Measurements from ENCODE around the gene WDFY4. TPM values are rescaled to one million over a fixed set of nuclear protein-coding genes. Genes with fewer than 3 reads are reported as not detected.
A peak's percentile ranks its signal among the peaks of the same experiment; 100 is the strongest.

WDFY4 gene
- total RNA-seq, 4 donors from 2014 or later = 0.60 to 20.6 (median 5.1) TPM

GRCh38 chr10:48932831-48933664 is 248.4 kb downstream of the WDFY4 start:
- intact Hi-C loops (cut with DNase I; ENCODE audit: low total_unique reads) = no loop called here
- no peaks in the 10 kb centered on the region for H3K4me1 ChIP-seq
- no peak for TF ChIP-seq POLR2AphosphoS5 (IDR thresholded peaks at IDR 0.05)
- TF ChIP-seq CTCF (IDR thresholded peaks at IDR 0.05) = no peak
- TF ChIP-seq EP300 (IDR thresholded peaks at IDR 0.05; ENCODE audit: low read depth) = no peak
- no peaks in the 10 kb centered on the region for H3K36me3 ChIP-seq
- peak overlapping the region in 1 of 4 donors; percentile 17 for H3K27ac ChIP-seq
- H3K9me3 ChIP-seq = no peaks in the 10 kb centered on the region
- DNase-seq = no peak
- WGBS, 2 donors (ENCODE audit: low coverage in 1 of 2) = 84 to 85% methylated on average over 3 to 7 of the region's 7 CpGs
- H3K27me3 ChIP-seq = no peaks in the 10 kb centered on the region
- H3K4me3 ChIP-seq = no peak overlapping the region
- in situ Hi-C loops (cut with MboI; ENCODE audit: low pct_ligation_motif_present in 1 of 4, low pct_unique_long_range_greater_than_20kb in 1 of 4, low sequenced_read_pairs in 3 of 4) = no loop called here

- H3K27ac ChIP-seq = peak overlapping the region in 1 of 4 donors; percentile 24
- WGBS, 2 donors (ENCODE audit: low coverage in 1 of 2) = 41 to 57% methylated on average over 5 to 18 of the region's 18 CpGs
- TF ChIP-seq POLR2AphosphoS5 (IDR thresholded peaks at IDR 0.05) (no peak), EP300 (IDR thresholded peaks at IDR 0.05; ENCODE audit: low read depth) (no peak), CTCF (IDR thresholded peaks at IDR 0.05) (no peak), POLR2A (IDR thresholded peaks at IDR 0.05) (no peak)
- no peak overlapping the region for H3K4me3 ChIP-seq
- no peaks in the 10 kb centered on the region for H3K27me3 ChIP-seq
- no peak for DNase-seq
- H3K9me3 ChIP-seq = no peaks in the 10 kb centered on the region
- intact Hi-C loops (cut with DNase I; ENCODE audit: low total_unique reads) (no loop called here), in situ Hi-C loops (cut with MboI; ENCODE audit: low pct_ligation_motif_present in 1 of 4, low pct_unique_long_range_greater_than_20kb in 1 of 4, low sequenced_read_pairs in 3 of 4) (no loop called here)
- no peaks in the 10 kb centered on the region for H3K4me1 ChIP-seq
- H3K36me3 ChIP-seq = no peaks in the 10 kb centered on the region
Observed at GRCh38 chr10:48934672-48935501, 250.2 kb downstream of the WDFY4 start.

DNA sequence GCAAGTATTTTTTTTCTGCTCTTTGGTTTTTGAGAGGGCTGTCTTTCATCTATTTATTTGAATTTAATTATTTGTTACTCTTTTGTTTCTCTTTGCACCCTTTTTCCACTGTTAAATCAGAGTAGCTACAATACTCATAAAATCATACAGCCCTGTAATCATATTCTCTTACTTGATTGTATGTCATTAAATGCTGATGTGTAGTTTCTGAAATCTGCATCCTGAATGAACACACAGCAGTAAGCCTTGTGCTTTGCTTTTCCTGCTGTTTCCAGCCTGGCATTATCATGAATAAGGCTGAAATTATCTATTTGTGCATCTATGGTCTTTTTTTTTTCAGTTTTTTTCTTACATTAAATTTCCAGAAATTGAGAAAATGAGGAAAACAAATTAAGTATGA is 250.9 kb downstream of the WDFY4 start:
- TF ChIP-seq POLR2A (IDR thresholded peaks at IDR 0.05) (no peak), EP300 (IDR thresholded peaks at IDR 0.05; ENCODE audit: low read depth) (no peak), POLR2AphosphoS5 (IDR thresholded peaks at IDR 0.05) (no peak), CTCF (IDR thresholded peaks at IDR 0.05) (no peak)
- Histone ChIP-seq H3K27ac (no peak overlapping the region), H3K27me3 (no peaks in the 10 kb centered on the region), H3K36me3 (no peaks in the 10 kb centered on the region), H3K4me1 (no peaks in the 10 kb centered on the region), H3K9me3 (no peaks in the 10 kb centered on the region), H3K4me3 (no peak overlapping the region)
- no peak for DNase-seq
- in situ Hi-C loops (cut with MboI; ENCODE audit: low pct_ligation_motif_present in 1 of 4, low pct_unique_long_range_greater_than_20kb in 1 of 4, low sequenced_read_pairs in 3 of 4) (no loop called here), intact Hi-C loops (cut with DNase I; ENCODE audit: low total_unique reads) (no loop called here)

- 67 to 91% methylated on average over 1 to 3 of the region's 3 CpGs for WGBS, 2 donors (ENCODE audit: low coverage in 1 of 2)
- H3K27me3 ChIP-seq = no peaks in the 10 kb centered on the region
- in situ Hi-C loops (cut with MboI; ENCODE audit: low pct_ligation_motif_present in 1 of 4, low pct_unique_long_range_greater_than_20kb in 1 of 4, low sequenced_read_pairs in 3 of 4) (no loop called here), intact Hi-C loops (cut with DNase I; ENCODE audit: low total_unique reads) (no loop called here)
- no peak overlapping the region for H3K4me3 ChIP-seq
- H3K4me1 ChIP-seq = no peaks in the 10 kb centered on the region
- no peak overlapping the region for H3K27ac ChIP-seq
- no peak for DNase-seq
- TF ChIP-seq POLR2A (IDR thresholded peaks at IDR 0.05) = no peak
- TF ChIP-seq POLR2AphosphoS5 (IDR thresholded peaks at IDR 0.05) = no peak
- TF ChIP-seq EP300 (IDR thresholded peaks at IDR 0.05; ENCODE audit: low read depth) = no peak
- no peak for TF ChIP-seq CTCF (IDR thresholded peaks at IDR 0.05)
- no peaks in the 10 kb centered on the region for H3K36me3 ChIP-seq
- H3K9me3 ChIP-seq = no peaks in the 10 kb centered on the region
Observed at GRCh38 chr10:48937796-48938195, 253.1 kb downstream of the WDFY4 start.
